Stimulated activated effector memory CD8-positive, alpha-beta T cell treated with anti-CD3 and anti-CD28 coated beads, Interleukin-12 subunit alpha, Interleukin-12 subunit beta, amount 100 ng/mL, for 72 hours (primary cell): ENCODE results near the gene ZNF177.
A peak's percentile ranks its signal among the peaks of the same experiment; 100 is the strongest.

Experiments used
- ATAC-seq: fragments of 150-1000 bp; cut with Tn5 transposase; 2 replicates; pipeline ENCODE4 v1.10.0; 2021
- DNase-seq, 2 donors: peaks; one replicate each; pipeline ENCODE4 v3.0.0; 2021 to 2022; ENCODE audit warnings: low spot score in 2 of 2
- H3K27ac Mint-ChIP-seq: one replicate; pipeline ENCODE4 v1.8.0; 2022; ENCODE audit warnings: mild to moderate bottlenecking, mixed read lengths
- H3K36me3 Mint-ChIP-seq: one replicate; pipeline ENCODE4 v1.8.0; 2022; ENCODE audit warnings: mild to moderate bottlenecking, mixed read lengths
- H3K4me1 Mint-ChIP-seq: one replicate; pipeline ENCODE4 v1.8.0; 2022; ENCODE audit warnings: mixed read lengths
- H3K4me3 Mint-ChIP-seq: one replicate; pipeline ENCODE4 v1.8.0; 2022; ENCODE audit warnings: mild to moderate bottlenecking, mixed read lengths
- H3K9me3 Mint-ChIP-seq: one replicate; pipeline ENCODE4 v1.8.0; 2022; ENCODE audit warnings: mixed read lengths

The ZNF177 gene

DNA sequence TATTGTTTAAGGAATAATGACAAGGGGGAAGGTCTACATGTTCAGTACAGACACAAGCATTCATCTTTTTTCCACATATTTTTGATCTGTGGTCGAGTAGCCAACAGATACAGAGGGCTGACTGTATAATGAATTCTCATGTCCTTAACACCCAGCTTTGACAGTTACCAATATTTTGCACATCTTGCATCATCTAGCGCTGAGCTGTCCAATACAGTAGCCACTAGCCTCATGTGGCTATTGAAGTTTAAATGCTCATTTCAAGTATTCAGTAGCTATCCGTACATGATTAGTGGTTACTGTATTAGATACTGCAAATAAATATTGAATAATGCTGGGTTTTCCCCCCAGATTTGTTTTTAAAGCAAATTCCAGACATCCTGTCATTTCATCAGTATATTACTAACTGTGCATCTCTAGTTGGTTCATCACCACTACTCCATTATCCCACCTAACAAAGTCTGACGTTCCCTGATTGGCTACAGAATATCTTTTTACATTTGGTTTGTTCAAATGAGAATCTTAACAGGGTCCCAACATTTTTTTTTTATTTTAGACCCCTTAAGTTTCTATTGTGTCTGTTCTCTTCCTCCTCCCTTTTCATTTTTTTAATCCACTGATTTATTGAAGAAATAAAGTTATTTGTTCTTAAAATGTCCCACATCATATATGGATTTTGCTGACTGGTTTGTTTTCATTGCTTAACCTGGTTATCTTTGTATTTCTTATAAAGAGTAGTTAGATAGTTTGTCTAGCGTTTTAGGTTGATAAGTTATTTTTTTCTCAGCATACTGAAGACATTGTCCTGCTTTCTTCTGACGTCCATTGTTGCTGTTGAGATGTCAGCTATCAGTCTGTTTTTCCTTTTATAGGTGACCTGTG is 8.2 kb downstream of the ZNF177 start:
- Mint-ChIP-seq H3K4me3 (no peak overlapping the region), H3K27ac (no peak overlapping the region), H3K36me3 (no peaks in the 10 kb centered on the region), H3K4me1 (no peaks in the 10 kb centered on the region), H3K9me3 (peaks cover 33% of the 10 kb centered on the region)
- DNase-seq (no peak), ATAC-seq (no peak)

DNA sequence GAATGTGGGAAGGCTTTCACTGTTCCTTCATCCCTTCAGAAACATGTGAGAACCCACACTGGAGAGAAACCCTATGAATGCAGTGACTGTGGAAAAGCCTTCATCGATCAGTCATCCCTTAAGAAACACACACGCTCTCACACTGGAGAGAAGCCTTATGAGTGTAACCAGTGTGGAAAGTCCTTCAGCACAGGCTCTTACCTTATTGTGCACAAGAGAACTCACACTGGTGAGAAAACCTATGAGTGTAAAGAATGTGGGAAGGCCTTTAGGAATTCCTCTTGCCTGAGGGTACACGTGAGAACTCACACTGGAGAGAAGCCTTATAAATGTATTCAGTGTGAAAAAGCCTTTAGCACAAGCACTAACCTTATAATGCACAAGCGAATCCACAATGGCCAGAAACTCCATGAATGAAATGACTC is 18.6 kb downstream of the ZNF177 start:
- ATAC-seq = no peak
- Mint-ChIP-seq H3K9me3 (peaks cover 31% of the 10 kb centered on the region), H3K36me3 (no peaks in the 10 kb centered on the region), H3K4me1 (no peaks in the 10 kb centered on the region), H3K27ac (no peak overlapping the region), H3K4me3 (no peak overlapping the region)
- no peak for DNase-seq

DNA sequence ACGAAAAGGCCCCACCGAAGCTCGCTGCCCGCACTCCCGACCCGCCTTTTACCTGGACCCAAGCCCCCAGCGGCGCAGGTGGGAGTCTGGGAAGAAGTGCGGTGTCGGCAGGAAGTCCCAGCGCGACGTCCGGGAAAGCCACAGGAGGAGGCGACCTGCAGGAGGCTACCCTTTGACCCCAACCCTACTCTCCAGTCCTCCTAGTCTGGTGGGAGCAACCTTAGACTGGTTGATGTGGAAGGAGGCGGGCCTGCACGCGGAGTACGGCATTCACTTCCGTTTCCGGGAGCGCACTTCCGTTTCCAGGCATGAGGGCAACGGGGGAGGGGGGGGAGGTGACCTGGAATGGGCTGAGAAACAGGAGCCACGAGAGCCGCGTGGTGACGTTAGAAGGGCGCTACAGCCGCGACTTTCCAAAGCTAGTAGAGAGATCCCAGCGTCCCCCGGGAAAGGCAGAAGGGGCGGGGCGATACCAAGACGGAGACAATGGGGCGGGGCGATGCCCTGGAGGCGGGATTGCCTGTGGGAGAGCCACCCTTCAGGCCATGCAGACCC is 44.1 kb downstream of the ZNF177 start:
- no peak overlapping the region for H3K27ac Mint-ChIP-seq
- H3K4me3 Mint-ChIP-seq = peak overlapping the region; percentile 54
- no peaks in the 10 kb centered on the region for H3K4me1 Mint-ChIP-seq
- peak; percentile 47 for ATAC-seq
- no peak for DNase-seq
- H3K36me3 Mint-ChIP-seq = peaks cover 8% of the 10 kb centered on the region
- H3K9me3 Mint-ChIP-seq = peaks cover 29% of the 10 kb centered on the region

DNA sequence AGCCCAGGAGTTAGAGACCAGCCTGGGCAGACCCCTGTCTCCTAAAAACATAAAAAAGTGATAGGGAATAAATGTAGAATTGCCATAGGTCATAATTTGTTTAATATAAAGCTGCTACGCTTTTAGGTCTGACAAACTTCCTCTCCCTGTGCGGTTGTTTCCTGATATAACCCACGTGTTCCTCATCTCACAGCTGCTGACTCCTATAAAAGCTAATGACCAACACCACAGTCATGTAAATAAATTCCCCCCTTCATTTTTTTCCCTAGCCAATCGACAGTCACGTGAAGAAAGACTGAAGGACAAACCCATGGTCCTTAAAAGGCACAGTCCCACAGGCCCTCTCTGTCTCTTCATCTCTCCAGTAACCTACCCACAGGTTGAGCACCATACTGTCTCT is 45.0 kb downstream of the ZNF177 start:
- Mint-ChIP-seq H3K36me3 (peaks cover 8% of the 10 kb centered on the region), H3K4me3 (peak overlapping the region; percentile 2), H3K9me3 (peaks cover 32% of the 10 kb centered on the region), H3K4me1 (no peaks in the 10 kb centered on the region), H3K27ac (no peak overlapping the region)
- ATAC-seq = no peak
- DNase-seq = no peak

DNA sequence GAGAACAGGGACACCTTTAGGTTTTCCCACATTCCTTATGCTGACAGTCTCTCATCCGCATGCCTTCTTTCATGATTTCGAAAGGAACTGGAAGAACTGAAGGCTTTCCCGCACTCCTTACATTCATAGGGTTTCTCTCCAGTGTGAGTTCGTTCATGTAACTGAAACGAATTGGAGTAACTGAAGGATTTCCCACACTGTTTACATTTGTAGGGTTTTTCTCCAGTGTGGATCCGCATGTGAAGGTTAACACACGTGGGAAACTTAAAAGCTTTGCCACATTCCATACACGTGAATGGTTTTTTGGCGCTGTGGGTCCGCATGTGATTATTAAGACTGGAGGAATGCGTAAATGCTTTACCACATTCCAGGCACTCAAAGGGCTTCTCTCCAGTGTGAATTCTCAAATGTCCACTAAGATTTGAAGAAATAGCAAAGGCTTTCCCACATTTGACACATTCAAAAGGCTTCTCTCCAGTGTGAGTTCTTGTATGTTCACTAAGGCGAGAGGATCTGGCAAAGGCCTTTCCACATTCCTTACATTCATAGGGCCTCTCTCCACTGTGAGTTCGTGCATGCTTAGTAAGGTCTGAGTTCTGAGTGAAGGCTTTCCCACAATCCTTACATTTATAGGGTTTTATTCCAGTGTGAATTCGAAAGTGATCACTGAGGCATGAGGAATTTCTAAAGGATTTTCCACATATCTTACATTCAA is 50.6 kb downstream of the ZNF177 start:
- Mint-ChIP-seq H3K9me3 (peaks cover 34% of the 10 kb centered on the region), H3K36me3 (peaks cover 63% of the 10 kb centered on the region), H3K4me3 (no peak overlapping the region), H3K4me1 (no peaks in the 10 kb centered on the region), H3K27ac (no peak overlapping the region)
- ATAC-seq (no peak), DNase-seq (no peak)

DNA sequence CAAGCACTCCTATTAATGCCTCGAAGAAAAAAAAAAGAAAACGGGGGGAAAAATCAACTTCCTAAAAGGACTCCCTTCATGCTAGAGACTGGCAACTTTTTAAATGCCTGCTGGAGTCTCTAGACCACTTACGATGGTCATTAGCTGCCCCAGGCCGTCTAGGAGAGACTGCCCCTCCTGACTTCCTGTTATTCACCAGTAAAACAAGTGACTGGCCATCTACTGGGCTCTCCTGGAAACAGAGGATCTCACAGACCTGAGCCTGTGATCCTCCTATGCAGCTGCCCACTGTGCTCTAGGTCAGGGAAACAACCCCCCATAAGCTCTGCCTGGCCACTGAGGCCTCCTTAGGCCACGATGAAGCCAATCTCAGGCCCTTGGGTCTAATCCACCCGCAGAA is 65.1 kb downstream of the ZNF177 start:
- peaks cover 17% of the 10 kb centered on the region for H3K4me1 Mint-ChIP-seq
- no peak for DNase-seq
- no peak overlapping the region for H3K4me3 Mint-ChIP-seq
- H3K36me3 Mint-ChIP-seq = peaks cover 91% of the 10 kb centered on the region
- ATAC-seq = no peak
- peaks cover 4% of the 10 kb centered on the region for H3K9me3 Mint-ChIP-seq
- no peak overlapping the region for H3K27ac Mint-ChIP-seq

DNA sequence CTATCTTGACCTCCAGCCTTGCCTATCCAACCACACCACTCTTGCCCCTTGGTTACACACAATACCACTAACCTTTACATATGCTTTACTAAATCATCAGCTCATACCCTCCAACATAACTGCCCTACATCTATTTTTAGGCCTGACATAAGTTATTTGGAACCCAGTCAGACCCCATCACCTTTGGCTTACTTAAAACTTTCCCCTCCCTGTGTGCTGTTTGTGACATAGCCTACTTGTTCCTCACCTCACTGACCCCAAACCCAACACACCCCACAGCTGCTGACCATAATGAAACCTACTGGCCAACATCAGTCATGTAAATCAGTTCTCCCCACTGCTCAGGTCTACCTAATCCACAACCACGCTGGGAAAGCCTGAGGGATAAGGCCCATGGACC is 67.6 kb downstream of the ZNF177 start:
- Mint-ChIP-seq H3K9me3 (no peaks in the 10 kb centered on the region), H3K4me1 (peaks cover 27% of the 10 kb centered on the region), H3K27ac (peak overlapping the region; percentile 14), H3K4me3 (no peak overlapping the region), H3K36me3 (peaks cover 83% of the 10 kb centered on the region)
- DNase-seq (no peak), ATAC-seq (no peak)

DNA sequence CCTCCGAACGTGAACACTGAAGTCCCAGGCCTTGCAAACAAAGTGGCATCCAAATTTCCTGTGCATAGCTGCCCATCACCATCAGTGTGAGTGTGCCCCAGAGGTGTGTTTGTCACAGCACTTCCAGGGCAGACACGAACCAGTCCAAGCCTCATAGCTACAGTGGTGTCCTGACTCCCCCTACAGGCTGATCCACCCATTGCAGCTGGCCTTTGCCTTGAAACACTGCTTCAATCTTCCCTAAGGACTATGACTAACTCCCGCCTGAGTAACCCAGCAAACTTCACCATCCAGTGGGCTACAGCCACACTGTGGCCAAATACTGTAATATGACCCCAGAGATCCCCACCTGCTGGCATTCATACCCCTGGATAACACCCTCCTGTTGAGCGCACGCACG is 68.7 kb downstream of the ZNF177 start:
- peaks cover 37% of the 10 kb centered on the region for H3K4me1 Mint-ChIP-seq
- no peak overlapping the region for H3K4me3 Mint-ChIP-seq
- H3K9me3 Mint-ChIP-seq = no peaks in the 10 kb centered on the region
- H3K36me3 Mint-ChIP-seq = peaks cover 80% of the 10 kb centered on the region
- no peak overlapping the region for H3K27ac Mint-ChIP-seq
- ATAC-seq (no peak), DNase-seq (peak in 1 of 2 donors; percentile 72)
